ENCODE measurements around the gene CALML4. TPM values are rescaled to one million over a fixed set of nuclear protein-coding genes. Genes with fewer than 3 reads are reported as not detected.

The CALML4 gene
- total and polyA plus RNA-seq, 4 donors: 3.6 to 8.0 (median 6.5) TPM

DNA sequence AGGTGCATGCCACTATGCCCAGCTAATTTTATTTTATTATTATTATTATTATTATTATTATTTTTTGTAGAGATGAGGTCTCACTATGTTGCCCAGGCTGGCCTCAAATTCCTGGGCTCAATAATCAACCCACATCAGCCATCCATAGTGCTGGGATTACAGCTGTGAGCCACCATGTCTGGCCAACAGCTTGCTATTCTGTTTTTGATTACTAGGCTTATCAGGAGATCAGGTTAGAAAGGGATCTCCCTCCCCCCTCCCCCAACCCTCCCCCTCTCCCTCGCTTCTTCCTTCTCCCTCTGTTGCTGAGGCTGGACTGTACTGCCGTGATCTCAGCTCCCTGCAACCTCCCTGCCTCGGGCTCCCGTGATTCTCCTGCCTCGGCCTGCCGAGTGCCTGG, 15.8 kb upstream of the CALML4 start:
- TF ChIP-seq SP1 (IDR thresholded peaks at IDR 0.05) (no peak), FOXA2 (IDR thresholded peaks at IDR 0.05) (no peak), HNF4G (IDR thresholded peaks at IDR 0.05) (no peak), TAF1 (conservative IDR thresholded peaks at IDR 0.05) (no peak), JUND (IDR thresholded peaks at IDR 0.05) (no peak), ZBTB33 (IDR thresholded peaks at IDR 0.05) (no peak), GABPA (IDR thresholded peaks at IDR 0.05 in 1 of 2, conservative IDR thresholded peaks at IDR 0.05 in 1 of 2) (no peak), HNF4A (conservative IDR thresholded peaks at IDR 0.05) (no peak)
- TF ChIP-seq, protein P1, sequence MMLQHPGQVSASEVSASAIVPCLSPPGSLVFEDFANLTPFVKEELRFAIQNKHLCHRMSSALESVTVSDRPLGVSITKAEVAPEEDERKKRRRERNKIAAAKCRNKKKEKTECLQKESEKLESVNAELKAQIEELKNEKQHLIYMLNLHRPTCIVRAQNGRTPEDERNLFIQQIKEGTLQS (IDR thresholded peaks at IDR 0.05): no peak
- no peak overlapping the region for H3K27ac ChIP-seq (ENCODE audit: low read depth in 1 of 2, low read length in 2 of 2)
- H3K27me3 ChIP-seq (ENCODE audit: control insufficient read depth in 4 of 4, insufficient read depth in 4 of 4, low read length in 3 of 4): no peaks in the 10 kb centered on the region
- DNase-seq (ENCODE audit: low spot score): no peak
- H3K9ac ChIP-seq (ENCODE audit: low read depth in 1 of 2, low read length in 2 of 2): no peak overlapping the region
- no peaks in the 10 kb centered on the region for H3K9me3 ChIP-seq (ENCODE audit: control insufficient read depth in 4 of 4, low read length in 3 of 4)
- H3K36me3 ChIP-seq (ENCODE audit: control insufficient read depth in 4 of 4, insufficient read depth in 3 of 4, low read depth in 1 of 4, low read length in 3 of 4): peaks cover 0 to 3% (median 0%) of the 10 kb centered on the region in 4 donors
- H3K4me1 ChIP-seq (ENCODE audit: control insufficient read depth in 4 of 4, insufficient read depth in 4 of 4, low read length in 3 of 4): peaks cover 0 to 14% (median 6%) of the 10 kb centered on the region in 4 donors
- no peak overlapping the region for H3K4me3 ChIP-seq (ENCODE audit: low read depth in 1 of 3, low read length in 3 of 3)
- WGBS: 92% methylated on average over 6 of the region's 6 CpGs

DNA sequence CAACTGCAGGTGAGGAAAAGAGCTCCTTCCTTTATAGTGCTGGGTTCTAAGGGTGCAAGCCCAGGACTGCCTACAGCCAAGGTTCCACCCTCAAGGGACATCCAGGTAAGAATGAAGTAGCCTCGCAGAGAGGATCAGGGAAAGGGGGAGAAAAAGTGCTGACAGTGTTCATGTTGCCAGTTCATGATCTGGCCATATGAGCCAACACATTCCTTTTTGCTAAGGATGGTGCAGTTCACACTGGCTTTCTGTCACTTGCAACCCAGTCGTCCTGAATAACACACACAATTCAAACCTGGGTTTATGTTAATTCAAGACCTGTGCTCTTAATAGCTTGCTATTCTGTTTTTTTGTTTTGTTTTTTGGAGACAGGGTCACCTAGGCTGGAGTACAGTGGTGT, 15.4 kb upstream of the CALML4 start:
- Histone ChIP-seq H3K4me3 (ENCODE audit: low read depth in 1 of 3, low read length in 3 of 3) (no peak overlapping the region), H3K4me1 (ENCODE audit: control insufficient read depth in 4 of 4, insufficient read depth in 4 of 4, low read length in 3 of 4) (peaks cover 0 to 14% (median 6%) of the 10 kb centered on the region in 4 donors), H3K9me3 (ENCODE audit: control insufficient read depth in 4 of 4, low read length in 3 of 4) (no peaks in the 10 kb centered on the region), H3K36me3 (ENCODE audit: control insufficient read depth in 4 of 4, insufficient read depth in 3 of 4, low read depth in 1 of 4, low read length in 3 of 4) (peaks cover 0 to 3% (median 0%) of the 10 kb centered on the region in 4 donors), H3K9ac (ENCODE audit: low read depth in 1 of 2, low read length in 2 of 2) (no peak overlapping the region), H3K27ac (ENCODE audit: low read depth in 1 of 2, low read length in 2 of 2) (no peak overlapping the region), H3K27me3 (ENCODE audit: control insufficient read depth in 4 of 4, insufficient read depth in 4 of 4, low read length in 3 of 4) (no peaks in the 10 kb centered on the region)
- no peak for DNase-seq (ENCODE audit: low spot score)
- TF ChIP-seq HNF4G (IDR thresholded peaks at IDR 0.05) (no peak), NR2F2 (IDR thresholded peaks at IDR 0.05) (no peak), JUND (IDR thresholded peaks at IDR 0.05) (no peak), SP1 (IDR thresholded peaks at IDR 0.05) (no peak), TAF1 (conservative IDR thresholded peaks at IDR 0.05) (no peak), RXRA (IDR thresholded peaks at IDR 0.05) (no peak), FOXA2 (IDR thresholded peaks at IDR 0.05) (no peak), YY1 (IDR thresholded peaks at IDR 0.05) (no peak), RAD21 (IDR thresholded peaks at IDR 0.05) (no peak), FOXA1 (IDR thresholded peaks at IDR 0.05) (no peak), ZBTB33 (IDR thresholded peaks at IDR 0.05) (no peak), CTCF (IDR thresholded peaks at IDR 0.05; ENCODE audit: low read depth, low read length, missing input control) (no peak), GABPA (IDR thresholded peaks at IDR 0.05 in 1 of 2, conservative IDR thresholded peaks at IDR 0.05 in 1 of 2) (no peak), EGR1 (IDR thresholded peaks at IDR 0.05; ENCODE audit: low read depth in 2 of 2) (no peak)
- TF ChIP-seq, protein P2, sequence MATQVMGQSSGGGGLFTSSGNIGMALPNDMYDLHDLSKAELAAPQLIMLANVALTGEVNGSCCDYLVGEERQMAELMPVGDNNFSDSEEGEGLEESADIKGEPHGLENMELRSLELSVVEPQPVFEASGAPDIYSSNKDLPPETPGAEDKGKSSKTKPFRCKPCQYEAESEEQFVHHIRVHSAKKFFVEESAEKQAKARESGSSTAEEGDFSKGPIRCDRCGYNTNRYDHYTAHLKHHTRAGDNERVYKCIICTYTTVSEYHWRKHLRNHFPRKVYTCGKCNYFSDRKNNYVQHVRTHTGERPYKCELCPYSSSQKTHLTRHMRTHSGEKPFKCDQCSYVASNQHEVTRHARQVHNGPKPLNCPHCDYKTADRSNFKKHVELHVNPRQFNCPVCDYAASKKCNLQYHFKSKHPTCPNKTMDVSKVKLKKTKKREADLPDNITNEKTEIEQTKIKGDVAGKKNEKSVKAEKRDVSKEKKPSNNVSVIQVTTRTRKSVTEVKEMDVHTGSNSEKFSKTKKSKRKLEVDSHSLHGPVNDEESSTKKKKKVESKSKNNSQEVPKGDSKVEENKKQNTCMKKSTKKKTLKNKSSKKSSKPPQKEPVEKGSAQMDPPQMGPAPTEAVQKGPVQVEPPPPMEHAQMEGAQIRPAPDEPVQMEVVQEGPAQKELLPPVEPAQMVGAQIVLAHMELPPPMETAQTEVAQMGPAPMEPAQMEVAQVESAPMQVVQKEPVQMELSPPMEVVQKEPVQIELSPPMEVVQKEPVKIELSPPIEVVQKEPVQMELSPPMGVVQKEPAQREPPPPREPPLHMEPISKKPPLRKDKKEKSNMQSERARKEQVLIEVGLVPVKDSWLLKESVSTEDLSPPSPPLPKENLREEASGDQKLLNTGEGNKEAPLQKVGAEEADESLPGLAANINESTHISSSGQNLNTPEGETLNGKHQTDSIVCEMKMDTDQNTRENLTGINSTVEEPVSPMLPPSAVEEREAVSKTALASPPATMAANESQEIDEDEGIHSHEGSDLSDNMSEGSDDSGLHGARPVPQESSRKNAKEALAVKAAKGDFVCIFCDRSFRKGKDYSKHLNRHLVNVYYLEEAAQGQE (IDR thresholded peaks at IDR 0.05): no peak
- TF ChIP-seq, protein P1 (IDR thresholded peaks at IDR 0.05): no peak
- 97% methylated on average over 2 of the region's 2 CpGs for WGBS

Measured in liver (tissue), 9 donors.